HCT116 (cell line): ENCODE data around the gene SRCAP. TPM values are rescaled to one million over a fixed set of nuclear protein-coding genes. Genes with fewer than 3 reads are reported as not detected.

Experiments used
- ATAC-seq: fragments of 200-7000 bp; cut with Tn5 transposase; 2 replicates; pipeline ENCODE4 v1.9.1; 2020; ENCODE audit warnings: mild to moderate bottlenecking, moderate library complexity
- BruUV-seq: library from RNA; stranded (reverse); fragments of 400-500 nt; replicated peaks from 2 replicates; lab custom pipeline; 2021; lab: Mats Ljungman, UMichigan
- CTCF ChIA-PET: fragments of 300-600 bp; sonication (Branson Sonifier 250); formaldehyde crosslinking; loops from one replicate; lab custom pipeline; 2021; ENCODE audit warnings: antibody characterized with exemption; lab: Charles Lee
- POLR2A ChIA-PET: fragments of 300-600, 350-600 bp; sonication (Branson Sonifier 250); formaldehyde crosslinking; loops from one replicate; lab custom pipeline; 2021; ENCODE audit warnings: antibody characterized with exemption; lab: Charles Lee
- RAD21 ChIA-PET, 2 experiments: fragments of 300-600 bp; sonication (Branson Sonifier 250); formaldehyde crosslinking; loops; one replicate each; lab custom pipeline; 2023; ENCODE audit warnings: low total read pairs in 2 of 2; ENCODE audit not compliant: uncharacterized antibody in 2 of 2, unreplicated experiment in 2 of 2, low non-redundant PET in 1 of 2; lab: Charles Lee
- DNase-seq: peaks from one replicate; pipeline ENCODE4 v3.0.0-alpha.2; 2010; ENCODE audit warnings: low read depth, low spot score
- H2AFZ ChIP-seq: fragments of 200-600 bp; shearing (Covaris generic), sonication (generic); 2 replicates; pipeline ENCODE4 v1.6.1; 2017; ENCODE audit warnings: low read depth, mixed run types, mixed read lengths, antibody characterized with exemption, low read length; ENCODE audit not compliant: poor library complexity, severe bottlenecking
- H3K27ac ChIP-seq: 2 replicates; pipeline ENCODE4 v1.5.1; 2012; ENCODE audit warnings: low read depth, low read length
- H3K27me3 ChIP-seq: fragments of 200-600 bp; sonication (generic); 2 replicates; pipeline ENCODE4 v1.6.1; 2016; ENCODE audit warnings: mixed run types, low read length, mixed read lengths; ENCODE audit not compliant: insufficient read depth
- H3K36me3 ChIP-seq, 2 experiments: fragments of 200-500 bp in 1 of 2; fragments of 200-600 bp in 1 of 2; sonication (Bioruptor generic) in 1 of 2; sonication (generic) in 1 of 2; 2 replicates each; pipeline versions ENCODE4 v1.5.1 to v1.6.1; 2014 to 2016; ENCODE audit warnings: low read length in 2 of 2, inconsistent platforms in 1 of 2, mixed read lengths in 1 of 2, mixed run types in 1 of 2; ENCODE audit not compliant: insufficient read depth in 2 of 2, control insufficient read depth in 1 of 2
- H3K4me1 ChIP-seq, 2 experiments: fragments of 200-600 bp in 1 of 2; sonication (generic) in 1 of 2; 2 replicates each; pipeline versions ENCODE4 v1.5.1 to v1.6.1; 2012 to 2017; ENCODE audit warnings: low read length in 2 of 2, inconsistent platforms in 1 of 2, mild to moderate bottlenecking in 1 of 2, mixed read lengths in 1 of 2, mixed run types in 1 of 2, moderate library complexity in 1 of 2; ENCODE audit not compliant: insufficient read depth in 2 of 2, control insufficient read depth in 1 of 2
- H3K4me2 ChIP-seq: fragments of 200-600 bp; sonication (generic); 2 replicates; pipeline ENCODE4 v1.6.1; 2017; ENCODE audit warnings: mixed run types, low read length, mixed read lengths
- H3K4me3 ChIP-seq, 2 experiments: fragments of 200-600 bp in 1 of 2; sonication (generic) in 1 of 2; replicated peaks in 1 of 2; 2 replicates each; pipeline ENCODE4 v1.5.1; 2011 to 2016; ENCODE audit warnings: low read length in 2 of 2, control low read depth in 1 of 2, low read depth in 1 of 2, mild to moderate bottlenecking in 1 of 2, mixed read lengths in 1 of 2, mixed run types in 1 of 2
- H3K79me2 ChIP-seq: fragments of 200-600 bp; sonication (generic); 2 replicates; pipeline ENCODE4 v1.6.1; 2017; ENCODE audit warnings: mild to moderate bottlenecking, mixed run types, low read length, moderate library complexity, mixed read lengths; ENCODE audit not compliant: insufficient read depth
- H3K9ac ChIP-seq: fragments of 200-600 bp; sonication (generic); 2 replicates; pipeline ENCODE4 v1.6.1; 2016; ENCODE audit warnings: low read length, mixed read lengths
- H3K9me2 ChIP-seq: fragments of 200-600 bp; sonication (generic), shearing (Covaris generic); 2 replicates; pipeline ENCODE4 v1.6.1; 2017; ENCODE audit warnings: mixed run types, mild to moderate bottlenecking, moderate library complexity; ENCODE audit not compliant: insufficient read depth
- H3K9me3 ChIP-seq, 2 experiments: fragments of 200-500 bp in 1 of 2; fragments of 200-600 bp in 1 of 2; sonication (Bioruptor generic) in 1 of 2; sonication (generic) in 1 of 2; 2 replicates each; pipeline ENCODE4 v1.6.1; 2014 to 2017; ENCODE audit warnings: low read length in 2 of 2, mixed read lengths in 2 of 2, inconsistent platforms in 1 of 2, low read depth in 1 of 2, mild to moderate bottlenecking in 1 of 2, mixed run types in 1 of 2, moderate library complexity in 1 of 2; ENCODE audit not compliant: control insufficient read depth in 1 of 2, insufficient read depth in 1 of 2
- H4K20me1 ChIP-seq: fragments of 200-600 bp; sonication (generic), shearing (Covaris generic); 2 replicates; pipeline ENCODE4 v1.6.1; 2017; ENCODE audit warnings: mixed run types, mild to moderate bottlenecking, moderate library complexity; ENCODE audit not compliant: insufficient read depth
- CBX3 ChIP-seq: IDR thresholded peaks from 2 replicates; pipeline ENCODE4 v1.6.1; 2012; ENCODE audit warnings: low read depth
- CEBPB ChIP-seq: IDR thresholded peaks from 2 replicates; pipeline ENCODE4 v1.6.1; 2012; ENCODE audit warnings: low read depth
- ELF1 ChIP-seq: IDR thresholded peaks from 2 replicates; pipeline ENCODE4 v1.6.1; 2012; ENCODE audit warnings: low read depth, borderline replicate concordance
- EZH2phosphoT487 ChIP-seq: fragments of 200-600 bp; IDR thresholded peaks from 2 replicates; pipeline ENCODE4 v1.6.1; 2018; ENCODE audit warnings: antibody characterized with exemption, borderline replicate concordance
- POLR2AphosphoS5 ChIP-seq: IDR thresholded peaks from 2 replicates; pipeline ENCODE4 v1.6.1; 2011; ENCODE audit warnings: mild to moderate bottlenecking, low read depth, low read length, moderate library complexity
- RAD21 ChIP-seq: IDR thresholded peaks from 2 replicates; pipeline ENCODE4 v1.6.1; 2012; ENCODE audit warnings: low read depth, mild to moderate bottlenecking
- SP1 ChIP-seq: IDR thresholded peaks from 2 replicates; pipeline ENCODE4 v1.6.1; 2012; ENCODE audit warnings: low read depth
- ZBTB33 ChIP-seq: IDR thresholded peaks from 2 replicates; pipeline ENCODE4 v1.6.1; 2011; ENCODE audit warnings: mild to moderate bottlenecking, low read length, moderate library complexity; ENCODE audit not compliant: insufficient replicate concordance; ENCODE audit errors: extremely low read depth
- ZFX ChIP-seq: fragments of 450-650 bp; IDR thresholded peaks from 2 replicates; pipeline ENCODE4 v1.6.1; 2017
- ZNF274 ChIP-seq: fragments of 200-500 bp; sonication (Bioruptor generic); IDR thresholded peaks from 2 replicates; pipeline ENCODE4 v1.6.1; 2014; ENCODE audit warnings: mild to moderate bottlenecking, low read depth, low read length, inconsistent platforms
- intact Hi-C: fragments of 100-400 bp; cut with micrococcal nuclease; formaldehyde crosslinking; loops from 2 replicates; pipeline ENCODE4 v1.10.0; 2022
- total RNA-seq: library from RNA; stranded (reverse); gene quantifications from one replicate; pipeline ENCODE4 v1.2.1, GENCODE V29; 2021; ENCODE audit not compliant: unreplicated experiment
- TF ChIP-seq, protein P1 (sequence below), 3 experiments: fragments of 200-600 bp in 1 of 3; sonication (generic) in 1 of 3; IDR thresholded peaks in 2 of 3; conservative IDR thresholded peaks in 1 of 3; 2 replicates each; pipeline ENCODE4 v1.5.1; 2012 to 2017; ENCODE audit warnings: low read depth in 2 of 3, low read length in 2 of 3, antibody characterized with exemption in 1 of 3, borderline replicate concordance in 1 of 3, control low read depth in 1 of 3, mild to moderate bottlenecking in 1 of 3, mixed read lengths in 1 of 3, mixed run types in 1 of 3, moderate library complexity in 1 of 3; ENCODE audit not compliant: insufficient read depth in 1 of 3
- TF ChIP-seq, protein P2 (sequence below): IDR thresholded peaks from 2 replicates; pipeline ENCODE4 v1.6.1; 2012; ENCODE audit warnings: low read depth

Gene SRCAP
- total RNA-seq, 1 experiment from 2014 or later = 59.6 TPM

GRCh38 chr16:30762991-30763725, 64.2 kb downstream of the SRCAP start:
- ChIA-PET CTCF (no interaction called here), RAD21 (no interaction called here), POLR2A (no interaction called here)
- no peak for TF ChIP-seq CBX3
- TF ChIP-seq EZH2phosphoT487 = no peak
- TF ChIP-seq POLR2AphosphoS5 = no peak
- no peak for TF ChIP-seq ZFX
- Histone ChIP-seq H3K9me2 (no peaks in the 10 kb centered on the region), H3K9ac (peak overlapping the region; percentile 82), H3K36me3 (peaks cover 42 to 46% of the 10 kb centered on the region in 2 experiments), H2AFZ (no peak overlapping the region), H3K79me2 (peaks cover 36% of the 10 kb centered on the region), H3K4me2 (peak overlapping the region; percentile 91), H3K4me3 (peak overlapping the region; percentile 86 to 95), H3K9me3 (no peaks in the 10 kb centered on the region), H3K27me3 (no peaks in the 10 kb centered on the region), H4K20me1 (no peaks in the 10 kb centered on the region), H3K4me1 (peaks cover 14 to 24% of the 10 kb centered on the region in 2 experiments; a peak in 3 of 4 replicates), H3K27ac (peak overlapping the region; percentile 75)
- ATAC-seq (no peak), DNase-seq (no peak)
- intact Hi-C loops = no loop called here
- BruUV-seq = no TSS peak

GRCh38 chr16:30764086-30764485, 65.1 kb downstream of the SRCAP start:
- Histone ChIP-seq H3K9me3 (no peaks in the 10 kb centered on the region), H3K79me2 (peaks cover 36% of the 10 kb centered on the region), H3K4me1 (peaks cover 14 to 24% of the 10 kb centered on the region in 2 experiments; a peak in 3 of 4 replicates), H3K36me3 (peaks cover 50 to 55% of the 10 kb centered on the region in 2 experiments), H3K27ac (no peak overlapping the region), H3K27me3 (no peaks in the 10 kb centered on the region), H4K20me1 (no peaks in the 10 kb centered on the region), H3K4me3 (no peak overlapping the region), H2AFZ (no peak overlapping the region), H3K4me2 (no peak overlapping the region), H3K9me2 (no peaks in the 10 kb centered on the region), H3K9ac (no peak overlapping the region)
- ChIA-PET POLR2A (no interaction called here), CTCF (no interaction called here), RAD21 (no interaction called here)
- ATAC-seq (no peak), DNase-seq (no peak)
- intact Hi-C loops = no loop called here
- BruUV-seq = no TSS peak
- TF ChIP-seq ELF1 (no peak), RAD21 (no peak), SP1 (no peak), ZNF274 (no peak), CEBPB (no peak), ZBTB33 (no peak)
- TF ChIP-seq, protein P1, sequence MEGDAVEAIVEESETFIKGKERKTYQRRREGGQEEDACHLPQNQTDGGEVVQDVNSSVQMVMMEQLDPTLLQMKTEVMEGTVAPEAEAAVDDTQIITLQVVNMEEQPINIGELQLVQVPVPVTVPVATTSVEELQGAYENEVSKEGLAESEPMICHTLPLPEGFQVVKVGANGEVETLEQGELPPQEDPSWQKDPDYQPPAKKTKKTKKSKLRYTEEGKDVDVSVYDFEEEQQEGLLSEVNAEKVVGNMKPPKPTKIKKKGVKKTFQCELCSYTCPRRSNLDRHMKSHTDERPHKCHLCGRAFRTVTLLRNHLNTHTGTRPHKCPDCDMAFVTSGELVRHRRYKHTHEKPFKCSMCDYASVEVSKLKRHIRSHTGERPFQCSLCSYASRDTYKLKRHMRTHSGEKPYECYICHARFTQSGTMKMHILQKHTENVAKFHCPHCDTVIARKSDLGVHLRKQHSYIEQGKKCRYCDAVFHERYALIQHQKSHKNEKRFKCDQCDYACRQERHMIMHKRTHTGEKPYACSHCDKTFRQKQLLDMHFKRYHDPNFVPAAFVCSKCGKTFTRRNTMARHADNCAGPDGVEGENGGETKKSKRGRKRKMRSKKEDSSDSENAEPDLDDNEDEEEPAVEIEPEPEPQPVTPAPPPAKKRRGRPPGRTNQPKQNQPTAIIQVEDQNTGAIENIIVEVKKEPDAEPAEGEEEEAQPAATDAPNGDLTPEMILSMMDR (IDR thresholded peaks at IDR 0.05 in 2 of 3, conservative IDR thresholded peaks at IDR 0.05 in 1 of 3; ENCODE audit: borderline replicate concordance in 1 of 3, insufficient read depth in 1 of 3, low read depth in 2 of 3, low read length in 2 of 3) = no peak
- TF ChIP-seq, protein P2, sequence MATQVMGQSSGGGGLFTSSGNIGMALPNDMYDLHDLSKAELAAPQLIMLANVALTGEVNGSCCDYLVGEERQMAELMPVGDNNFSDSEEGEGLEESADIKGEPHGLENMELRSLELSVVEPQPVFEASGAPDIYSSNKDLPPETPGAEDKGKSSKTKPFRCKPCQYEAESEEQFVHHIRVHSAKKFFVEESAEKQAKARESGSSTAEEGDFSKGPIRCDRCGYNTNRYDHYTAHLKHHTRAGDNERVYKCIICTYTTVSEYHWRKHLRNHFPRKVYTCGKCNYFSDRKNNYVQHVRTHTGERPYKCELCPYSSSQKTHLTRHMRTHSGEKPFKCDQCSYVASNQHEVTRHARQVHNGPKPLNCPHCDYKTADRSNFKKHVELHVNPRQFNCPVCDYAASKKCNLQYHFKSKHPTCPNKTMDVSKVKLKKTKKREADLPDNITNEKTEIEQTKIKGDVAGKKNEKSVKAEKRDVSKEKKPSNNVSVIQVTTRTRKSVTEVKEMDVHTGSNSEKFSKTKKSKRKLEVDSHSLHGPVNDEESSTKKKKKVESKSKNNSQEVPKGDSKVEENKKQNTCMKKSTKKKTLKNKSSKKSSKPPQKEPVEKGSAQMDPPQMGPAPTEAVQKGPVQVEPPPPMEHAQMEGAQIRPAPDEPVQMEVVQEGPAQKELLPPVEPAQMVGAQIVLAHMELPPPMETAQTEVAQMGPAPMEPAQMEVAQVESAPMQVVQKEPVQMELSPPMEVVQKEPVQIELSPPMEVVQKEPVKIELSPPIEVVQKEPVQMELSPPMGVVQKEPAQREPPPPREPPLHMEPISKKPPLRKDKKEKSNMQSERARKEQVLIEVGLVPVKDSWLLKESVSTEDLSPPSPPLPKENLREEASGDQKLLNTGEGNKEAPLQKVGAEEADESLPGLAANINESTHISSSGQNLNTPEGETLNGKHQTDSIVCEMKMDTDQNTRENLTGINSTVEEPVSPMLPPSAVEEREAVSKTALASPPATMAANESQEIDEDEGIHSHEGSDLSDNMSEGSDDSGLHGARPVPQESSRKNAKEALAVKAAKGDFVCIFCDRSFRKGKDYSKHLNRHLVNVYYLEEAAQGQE = no peak
